Adrenal gland (tissue), 5 donors: ENCODE data around the gene SFI1.

ENCODE experiments used
- POLR2A ChIP-seq, 2 donors: fragments of 450-650 bp; IDR thresholded peaks; one replicate each; pipeline ENCODE4 v1.6.1; 2017; ENCODE audit warnings: antibody characterized with exemption in 2 of 2, mild to moderate bottlenecking in 2 of 2, moderate library complexity in 1 of 2
- TF ChIP-seq, protein P1 (sequence below), 6 experiments: fragments of 450-650 bp in 4 of 6; fragments of 200-600 bp in 2 of 6; sonication (generic) in 1 of 6; IDR thresholded peaks; 1 replicate in 5 of 6; 2 replicates in 1 of 6; pipeline versions ENCODE4 v1.5.1 to v1.8.0; 2016 to 2021; ENCODE audit warnings: antibody characterized with exemption in 6 of 6, mild to moderate bottlenecking in 2 of 6, moderate library complexity in 1 of 6
- donor health status: DM: no; HTN: no; CAD: no.

DNA sequence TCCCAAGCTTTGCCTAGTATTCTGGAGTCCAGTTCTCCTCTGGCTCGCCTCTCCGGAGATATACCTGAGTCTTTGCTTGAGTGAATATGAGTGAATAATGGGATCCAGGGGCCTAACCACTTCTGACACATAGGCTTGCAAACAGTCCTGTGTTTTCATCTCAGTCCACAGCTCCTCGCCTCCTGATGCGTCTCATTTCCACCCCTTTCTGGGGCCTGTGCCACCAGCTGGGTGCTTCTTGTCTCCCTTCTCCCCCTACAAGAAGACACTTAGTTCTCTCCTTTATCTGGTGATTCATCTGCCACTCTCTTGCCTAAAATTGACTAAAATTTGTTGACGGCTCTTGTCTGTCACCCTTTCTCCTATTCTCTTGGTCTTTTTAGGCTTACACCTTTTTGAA, 44.6 kb downstream of the SFI1 start:
- no peak for TF ChIP-seq POLR2A (IDR thresholded peaks at IDR 0.05)
- TF ChIP-seq, protein P1, sequence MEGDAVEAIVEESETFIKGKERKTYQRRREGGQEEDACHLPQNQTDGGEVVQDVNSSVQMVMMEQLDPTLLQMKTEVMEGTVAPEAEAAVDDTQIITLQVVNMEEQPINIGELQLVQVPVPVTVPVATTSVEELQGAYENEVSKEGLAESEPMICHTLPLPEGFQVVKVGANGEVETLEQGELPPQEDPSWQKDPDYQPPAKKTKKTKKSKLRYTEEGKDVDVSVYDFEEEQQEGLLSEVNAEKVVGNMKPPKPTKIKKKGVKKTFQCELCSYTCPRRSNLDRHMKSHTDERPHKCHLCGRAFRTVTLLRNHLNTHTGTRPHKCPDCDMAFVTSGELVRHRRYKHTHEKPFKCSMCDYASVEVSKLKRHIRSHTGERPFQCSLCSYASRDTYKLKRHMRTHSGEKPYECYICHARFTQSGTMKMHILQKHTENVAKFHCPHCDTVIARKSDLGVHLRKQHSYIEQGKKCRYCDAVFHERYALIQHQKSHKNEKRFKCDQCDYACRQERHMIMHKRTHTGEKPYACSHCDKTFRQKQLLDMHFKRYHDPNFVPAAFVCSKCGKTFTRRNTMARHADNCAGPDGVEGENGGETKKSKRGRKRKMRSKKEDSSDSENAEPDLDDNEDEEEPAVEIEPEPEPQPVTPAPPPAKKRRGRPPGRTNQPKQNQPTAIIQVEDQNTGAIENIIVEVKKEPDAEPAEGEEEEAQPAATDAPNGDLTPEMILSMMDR (IDR thresholded peaks at IDR 0.05), result no peak
